ENCODE data around the gene FTMT.

FTMT gene

GRCh38 chr5:121867403-121867802 is 15.7 kb downstream of the FTMT start:
- H3K14ac ChIP-seq (ENCODE audit: low read length) = no peak overlapping the region
- H2AFZ ChIP-seq (ENCODE audit: low read length) = no peak overlapping the region
- H3K27me3 ChIP-seq (ENCODE audit: control insufficient read depth in 3 of 3, insufficient read depth in 3 of 3, low read depth in 1 of 3, low read length in 3 of 3) = no peaks in the 10 kb centered on the region
- H3K27ac ChIP-seq (replicated peaks; ENCODE audit: low read length) = no peak overlapping the region
- no peak overlapping the region for H4K91ac ChIP-seq (ENCODE audit: low read depth, low read length, poor library complexity)
- no peak overlapping the region for H3K4me2 ChIP-seq (ENCODE audit: insufficient read depth, low read length, poor library complexity, severe bottlenecking)
- no peak overlapping the region for H3K4me3 ChIP-seq (ENCODE audit: low read length in 2 of 2)
- no CpG with 5 or more reads among the region's 3 CpGs for WGBS, 2 donors (ENCODE audit: extremely low coverage in 2 of 2, insufficient read length in 2 of 2, insufficient replicate concordance in 1 of 2)
- H3K18ac ChIP-seq (ENCODE audit: low read length) = no peak overlapping the region
- H3K4ac ChIP-seq (ENCODE audit: low read length) = no peak overlapping the region
- no peak overlapping the region for H2AK5ac ChIP-seq (ENCODE audit: low read depth, low read length)
- H2BK120ac ChIP-seq (ENCODE audit: low read depth, low read length) = no peak overlapping the region
- H3K4me1 ChIP-seq (ENCODE audit: control insufficient read depth in 2 of 2, insufficient read depth in 1 of 2, low read depth in 1 of 2, low read length in 2 of 2) = peaks cover 0 to 1% of the 10 kb centered on the region in 2 donors
- no peaks in the 10 kb centered on the region for H3K79me1 ChIP-seq (ENCODE audit: low read depth, low read length)
- DNase-seq (ENCODE audit: low spot score) = no peak
- H3K9ac ChIP-seq (ENCODE audit: low read depth, low read length, poor library complexity) = no peak overlapping the region
- no peaks in the 10 kb centered on the region for H3K36me3 ChIP-seq (replicated peaks in 1 of 2; ENCODE audit: control insufficient read depth in 2 of 2, insufficient read depth in 2 of 2, low read length in 2 of 2)
- H2BK15ac ChIP-seq (ENCODE audit: low read length) = no peak overlapping the region
- no peak overlapping the region for H3K23ac ChIP-seq (ENCODE audit: low read depth, low read length, poor library complexity)
- H4K8ac ChIP-seq (ENCODE audit: low read depth, low read length) = no peak overlapping the region
- no peak overlapping the region for H2BK5ac ChIP-seq (ENCODE audit: low read length)
- no peaks in the 10 kb centered on the region for H3K9me3 ChIP-seq (replicated peaks in 1 of 2; ENCODE audit: control insufficient read depth in 2 of 2, insufficient read depth in 1 of 2, low read depth in 1 of 2, low read length in 2 of 2)
- no peak overlapping the region for H2BK12ac ChIP-seq (ENCODE audit: low read length)

DNA sequence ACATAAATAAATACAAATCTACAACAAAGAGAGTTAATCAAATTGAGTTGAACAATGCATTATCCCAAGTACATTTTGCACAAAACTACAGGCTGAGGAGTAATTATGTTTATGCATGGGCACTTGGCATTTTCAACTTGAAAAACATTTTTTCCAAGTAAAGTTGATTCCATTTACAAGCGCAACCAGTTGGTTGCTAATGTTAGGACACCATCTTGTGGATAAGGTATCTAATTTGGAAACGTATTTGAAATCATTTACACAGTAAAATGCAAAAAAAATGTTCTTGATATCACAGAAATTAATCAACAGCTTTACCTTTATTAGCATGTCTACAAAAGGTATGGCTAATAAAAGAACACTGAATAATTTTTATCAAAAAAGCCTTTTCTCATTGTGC is 18.8 kb downstream of the FTMT start:
- Histone ChIP-seq H3K4me1 (ENCODE audit: control insufficient read depth in 2 of 2, insufficient read depth in 1 of 2, low read depth in 1 of 2, low read length in 2 of 2) (peaks cover 0 to 1% of the 10 kb centered on the region in 2 donors), H3K36me3 (replicated peaks in 1 of 2; ENCODE audit: control insufficient read depth in 2 of 2, insufficient read depth in 2 of 2, low read length in 2 of 2) (no peaks in the 10 kb centered on the region), H3K79me1 (ENCODE audit: low read depth, low read length) (no peaks in the 10 kb centered on the region), H2AK5ac (ENCODE audit: low read depth, low read length) (no peak overlapping the region), H3K23ac (ENCODE audit: low read depth, low read length, poor library complexity) (no peak overlapping the region), H2BK120ac (ENCODE audit: low read depth, low read length) (no peak overlapping the region), H2BK5ac (ENCODE audit: low read length) (no peak overlapping the region), H2AFZ (ENCODE audit: low read length) (no peak overlapping the region), H3K4me3 (ENCODE audit: low read length in 2 of 2) (no peak overlapping the region), H4K8ac (ENCODE audit: low read depth, low read length) (no peak overlapping the region), H3K9me3 (replicated peaks in 1 of 2; ENCODE audit: control insufficient read depth in 2 of 2, insufficient read depth in 1 of 2, low read depth in 1 of 2, low read length in 2 of 2) (no peaks in the 10 kb centered on the region), H3K4me2 (ENCODE audit: insufficient read depth, low read length, poor library complexity, severe bottlenecking) (no peak overlapping the region), H3K18ac (ENCODE audit: low read length) (no peak overlapping the region), H3K27ac (replicated peaks; ENCODE audit: low read length) (no peak overlapping the region), H2BK12ac (ENCODE audit: low read length) (no peak overlapping the region), H3K4ac (ENCODE audit: low read length) (no peak overlapping the region), H3K14ac (ENCODE audit: low read length) (no peak overlapping the region), H3K27me3 (ENCODE audit: control insufficient read depth in 3 of 3, insufficient read depth in 3 of 3, low read depth in 1 of 3, low read length in 3 of 3) (no peaks in the 10 kb centered on the region), H2BK15ac (ENCODE audit: low read length) (no peak overlapping the region), H3K9ac (ENCODE audit: low read depth, low read length, poor library complexity) (no peak overlapping the region), H4K91ac (ENCODE audit: low read depth, low read length, poor library complexity) (no peak overlapping the region)
- no CpG with 5 or more reads among the region's 2 CpGs for WGBS, 2 donors (ENCODE audit: extremely low coverage in 2 of 2, insufficient read length in 2 of 2, insufficient replicate concordance in 1 of 2)
- DNase-seq (ENCODE audit: low spot score) = no peak

GRCh38 chr5:121872856-121873255 is 21.2 kb downstream of the FTMT start:
- Histone ChIP-seq H2AFZ (ENCODE audit: low read length) (no peak overlapping the region), H3K9me3 (replicated peaks in 1 of 2; ENCODE audit: control insufficient read depth in 2 of 2, insufficient read depth in 1 of 2, low read depth in 1 of 2, low read length in 2 of 2) (no peaks in the 10 kb centered on the region), H2BK120ac (ENCODE audit: low read depth, low read length) (no peak overlapping the region), H2BK15ac (ENCODE audit: low read length) (no peak overlapping the region), H3K4me1 (ENCODE audit: control insufficient read depth in 2 of 2, insufficient read depth in 1 of 2, low read depth in 1 of 2, low read length in 2 of 2) (no peaks in the 10 kb centered on the region), H3K4me2 (ENCODE audit: insufficient read depth, low read length, poor library complexity, severe bottlenecking) (no peak overlapping the region), H3K27me3 (ENCODE audit: control insufficient read depth in 3 of 3, insufficient read depth in 3 of 3, low read depth in 1 of 3, low read length in 3 of 3) (no peaks in the 10 kb centered on the region), H3K4ac (ENCODE audit: low read length) (no peak overlapping the region), H3K4me3 (ENCODE audit: low read length in 2 of 2) (no peak overlapping the region), H3K27ac (replicated peaks; ENCODE audit: low read length) (no peak overlapping the region), H2AK5ac (ENCODE audit: low read depth, low read length) (no peak overlapping the region), H3K36me3 (replicated peaks in 1 of 2; ENCODE audit: control insufficient read depth in 2 of 2, insufficient read depth in 2 of 2, low read length in 2 of 2) (no peaks in the 10 kb centered on the region), H4K91ac (ENCODE audit: low read depth, low read length, poor library complexity) (no peak overlapping the region), H3K14ac (ENCODE audit: low read length) (no peak overlapping the region), H4K8ac (ENCODE audit: low read depth, low read length) (no peak overlapping the region), H3K18ac (ENCODE audit: low read length) (no peak overlapping the region), H2BK5ac (ENCODE audit: low read length) (no peak overlapping the region), H3K79me1 (ENCODE audit: low read depth, low read length) (no peaks in the 10 kb centered on the region), H3K9ac (ENCODE audit: low read depth, low read length, poor library complexity) (no peak overlapping the region), H3K23ac (ENCODE audit: low read depth, low read length, poor library complexity) (no peak overlapping the region), H2BK12ac (ENCODE audit: low read length) (no peak overlapping the region)
- DNase-seq (ENCODE audit: low spot score) = no peak
- WGBS, 2 donors (ENCODE audit: extremely low coverage in 2 of 2, insufficient read length in 2 of 2, insufficient replicate concordance in 1 of 2) = no CpG with 5 or more reads among the region's 2 CpGs

DNA sequence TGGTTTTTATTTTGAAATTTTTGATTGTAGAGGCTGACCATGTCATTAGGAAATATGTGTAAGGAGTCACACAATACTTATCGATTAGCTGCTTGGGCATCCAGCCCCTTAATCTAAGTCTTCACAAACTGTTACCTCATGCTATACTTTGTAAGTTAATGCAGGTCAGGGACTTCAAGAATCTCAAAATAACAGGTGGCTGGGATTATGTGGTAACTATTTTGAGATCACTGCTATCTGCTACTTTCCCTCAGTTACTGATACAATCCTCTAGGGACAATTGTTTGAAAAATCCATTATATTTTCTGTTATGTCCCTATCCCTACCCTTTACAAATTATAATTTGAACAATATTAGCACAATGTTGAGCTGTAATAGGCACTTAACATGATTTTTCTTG is 21.7 kb downstream of the FTMT start:
- Histone ChIP-seq H3K4me2 (ENCODE audit: insufficient read depth, low read length, poor library complexity, severe bottlenecking) (no peak overlapping the region), H3K79me1 (ENCODE audit: low read depth, low read length) (no peaks in the 10 kb centered on the region), H3K9me3 (replicated peaks in 1 of 2; ENCODE audit: control insufficient read depth in 2 of 2, insufficient read depth in 1 of 2, low read depth in 1 of 2, low read length in 2 of 2) (no peaks in the 10 kb centered on the region), H3K23ac (ENCODE audit: low read depth, low read length, poor library complexity) (no peak overlapping the region), H3K4me3 (ENCODE audit: low read length in 2 of 2) (no peak overlapping the region), H3K4me1 (ENCODE audit: control insufficient read depth in 2 of 2, insufficient read depth in 1 of 2, low read depth in 1 of 2, low read length in 2 of 2) (no peaks in the 10 kb centered on the region), H2AFZ (ENCODE audit: low read length) (no peak overlapping the region), H2BK120ac (ENCODE audit: low read depth, low read length) (no peak overlapping the region), H2BK15ac (ENCODE audit: low read length) (no peak overlapping the region), H2BK12ac (ENCODE audit: low read length) (no peak overlapping the region), H4K91ac (ENCODE audit: low read depth, low read length, poor library complexity) (no peak overlapping the region), H3K9ac (ENCODE audit: low read depth, low read length, poor library complexity) (no peak overlapping the region), H3K36me3 (replicated peaks in 1 of 2; ENCODE audit: control insufficient read depth in 2 of 2, insufficient read depth in 2 of 2, low read length in 2 of 2) (no peaks in the 10 kb centered on the region), H4K8ac (ENCODE audit: low read depth, low read length) (no peak overlapping the region), H3K14ac (ENCODE audit: low read length) (no peak overlapping the region), H2AK5ac (ENCODE audit: low read depth, low read length) (no peak overlapping the region), H3K4ac (ENCODE audit: low read length) (no peak overlapping the region), H3K27ac (replicated peaks; ENCODE audit: low read length) (no peak overlapping the region), H2BK5ac (ENCODE audit: low read length) (no peak overlapping the region), H3K18ac (ENCODE audit: low read length) (no peak overlapping the region), H3K27me3 (ENCODE audit: control insufficient read depth in 3 of 3, insufficient read depth in 3 of 3, low read depth in 1 of 3, low read length in 3 of 3) (no peaks in the 10 kb centered on the region)
- DNase-seq (ENCODE audit: low spot score) = no peak
- no CpG with 5 or more reads among the region's 1 CpG for WGBS, 2 donors (ENCODE audit: extremely low coverage in 2 of 2, insufficient read length in 2 of 2, insufficient replicate concordance in 1 of 2)

Measured in neuronal stem cell (in vitro differentiated cells).